ENCODE results near the gene ADAMTS2. TPM values are rescaled to one million over a fixed set of nuclear protein-coding genes. Genes with fewer than 3 reads are reported as not detected.

The ADAMTS2 gene
- total RNA-seq, 1 experiment from 2014 or later: not detected

GRCh38 chr5:179381691-179382090, 36.4 kb upstream of the ADAMTS2 start:
- ATAC-seq (no peak), DNase-seq (no peak)
- no TSS peak for BruUV-seq (replicated peaks)
- peaks cover 30% of the 10 kb centered on the region for H3K27me3 ChIP-seq (ENCODE audit: low read length)
- no peak overlapping the region for H2AFZ ChIP-seq (ENCODE audit: low read length)
- H3K9me2 ChIP-seq (replicated peaks; ENCODE audit: low read length): no peaks in the 10 kb centered on the region
- intact Hi-C loops (cut with micrococcal nuclease): no loop called here
- no peaks in the 10 kb centered on the region for H3F3A ChIP-seq (ENCODE audit: low read length, unreplicated experiment)
- H3K4me1 ChIP-seq (ENCODE audit: insufficient read depth, low read length): no peaks in the 10 kb centered on the region
- no peaks in the 10 kb centered on the region for H3K79me2 ChIP-seq (ENCODE audit: low read length)
- ChIA-PET POLR2A (ENCODE audit: unreplicated experiment) (no interaction called here), CTCF (no interaction called here)
- no peak overlapping the region for H3K27ac ChIP-seq (ENCODE audit: low read length)
- TF ChIP-seq CTCF (conservative IDR thresholded peaks at IDR 0.05; ENCODE audit: low read depth, low read length) (no peak), EZH2 (IDR thresholded peaks at IDR 0.05; ENCODE audit: low read length, unreplicated experiment) (no peak), EZH2phosphoT487 (IDR thresholded peaks at IDR 0.05; ENCODE audit: borderline replicate concordance, low read length) (no peak)
- no peaks in the 10 kb centered on the region for H3K36me3 ChIP-seq (ENCODE audit: low read depth, low read length)
- no peak overlapping the region for H3K4me3 ChIP-seq (ENCODE audit: low read length)
- no peaks in the 10 kb centered on the region for H3K9me3 ChIP-seq (ENCODE audit: low read length)
- H4K20me1 ChIP-seq (ENCODE audit: low read length): no peaks in the 10 kb centered on the region
- no peak overlapping the region for H3K4me2 ChIP-seq (ENCODE audit: low read length)
- no peak overlapping the region for H3K9ac ChIP-seq (ENCODE audit: low read length)

GRCh38 chr5:179380211-179381035, 35.2 kb upstream of the ADAMTS2 start:
- Histone ChIP-seq H3K4me2 (ENCODE audit: low read length) (no peak overlapping the region), H3K4me3 (ENCODE audit: low read length) (no peak overlapping the region), H3K9me2 (replicated peaks; ENCODE audit: low read length) (no peaks in the 10 kb centered on the region), H2AFZ (ENCODE audit: low read length) (no peak overlapping the region), H3K36me3 (ENCODE audit: low read depth, low read length) (no peaks in the 10 kb centered on the region), H3K4me1 (ENCODE audit: insufficient read depth, low read length) (no peaks in the 10 kb centered on the region), H3K27me3 (ENCODE audit: low read length) (peaks cover 19% of the 10 kb centered on the region), H3F3A (ENCODE audit: low read length, unreplicated experiment) (no peaks in the 10 kb centered on the region), H3K27ac (ENCODE audit: low read length) (no peak overlapping the region), H3K79me2 (ENCODE audit: low read length) (no peaks in the 10 kb centered on the region), H4K20me1 (ENCODE audit: low read length) (no peaks in the 10 kb centered on the region), H3K9me3 (ENCODE audit: low read length) (no peaks in the 10 kb centered on the region), H3K9ac (ENCODE audit: low read length) (no peak overlapping the region)
- intact Hi-C loops (cut with micrococcal nuclease): no loop called here
- ChIA-PET POLR2A (ENCODE audit: unreplicated experiment) (no interaction called here), CTCF (no interaction called here)
- TF ChIP-seq CTCF (conservative IDR thresholded peaks at IDR 0.05; ENCODE audit: low read depth, low read length) (no peak), EZH2phosphoT487 (IDR thresholded peaks at IDR 0.05; ENCODE audit: borderline replicate concordance, low read length) (no peak), EZH2 (IDR thresholded peaks at IDR 0.05; ENCODE audit: low read length, unreplicated experiment) (no peak)
- no TSS peak for BruUV-seq (replicated peaks)
- DNase-seq (no peak), ATAC-seq (no peak)

GRCh38 chr5:179379321-179379890, 34.1 kb upstream of the ADAMTS2 start:
- H3K9me2 ChIP-seq (replicated peaks; ENCODE audit: low read length): no peaks in the 10 kb centered on the region
- H3K4me2 ChIP-seq (ENCODE audit: low read length): no peak overlapping the region
- ChIA-PET POLR2A (ENCODE audit: unreplicated experiment) (no interaction called here), CTCF (no interaction called here)
- no peaks in the 10 kb centered on the region for H3K9me3 ChIP-seq (ENCODE audit: low read length)
- H3K4me3 ChIP-seq (ENCODE audit: low read length): no peak overlapping the region
- H3K79me2 ChIP-seq (ENCODE audit: low read length): no peaks in the 10 kb centered on the region
- no peaks in the 10 kb centered on the region for H3K4me1 ChIP-seq (ENCODE audit: insufficient read depth, low read length)
- H3F3A ChIP-seq (ENCODE audit: low read length, unreplicated experiment): no peaks in the 10 kb centered on the region
- no peaks in the 10 kb centered on the region for H4K20me1 ChIP-seq (ENCODE audit: low read length)
- no peak for DNase-seq
- no peak overlapping the region for H2AFZ ChIP-seq (ENCODE audit: low read length)
- H3K27ac ChIP-seq (ENCODE audit: low read length): no peak overlapping the region
- no TSS peak for BruUV-seq (replicated peaks)
- TF ChIP-seq EZH2 (IDR thresholded peaks at IDR 0.05; ENCODE audit: low read length, unreplicated experiment): no peak
- TF ChIP-seq CTCF (conservative IDR thresholded peaks at IDR 0.05; ENCODE audit: low read depth, low read length): no peak
- ATAC-seq: no peak
- intact Hi-C loops (cut with micrococcal nuclease): no loop called here
- H3K27me3 ChIP-seq (ENCODE audit: low read length): peaks cover 16% of the 10 kb centered on the region
- no peaks in the 10 kb centered on the region for H3K36me3 ChIP-seq (ENCODE audit: low read depth, low read length)
- H3K9ac ChIP-seq (ENCODE audit: low read length): no peak overlapping the region
